Caco-2 (cell line): ENCODE measurements around the gene MROH2B. TPM values are rescaled to one million over a fixed set of nuclear protein-coding genes. Genes with fewer than 3 reads are reported as not detected.

ENCODE experiments used
- BruUV-seq: library from RNA; stranded (reverse); fragments of 400-500 nt; replicated peaks from 2 replicates; lab custom pipeline; 2021; lab: Mats Ljungman, UMichigan
- CTCF ChIA-PET: fragments of 300-600 bp; sonication (Branson Sonifier 250); formaldehyde crosslinking; loops from one replicate; lab custom pipeline; 2022; ENCODE audit warnings: antibody characterized with exemption; lab: Charles Lee
- POLR2A ChIA-PET: fragments of 300-600 bp; sonication (Branson Sonifier 250); formaldehyde crosslinking; loops from one replicate; lab custom pipeline; 2022; ENCODE audit warnings: antibody characterized with exemption; lab: Charles Lee
- DNase-seq, 2 experiments: peaks; one replicate each; pipeline versions ENCODE4 v3.0.0 to v3.0.0-alpha.2; 2020 to 2022
- H3K27me3 ChIP-seq: replicated peaks from 2 replicates; pipeline ENCODE4 v1.6.0; 2011; ENCODE audit warnings: low read length; ENCODE audit not compliant: control insufficient read depth, insufficient read depth
- H3K36me3 ChIP-seq: 2 replicates; pipeline ENCODE4 v1.5.1; 2011; ENCODE audit warnings: low read length; ENCODE audit not compliant: control insufficient read depth, insufficient read depth
- H3K4me1 ChIP-seq: fragments of 250-450 bp; sonication (Bioruptor Pico); 2 replicates; pipeline ENCODE4 v1.5.1; 2020; ENCODE audit warnings: mild to moderate bottlenecking
- H3K4me3 ChIP-seq: 2 replicates; pipeline ENCODE4 v1.5.1; 2011; ENCODE audit warnings: low read depth, mild to moderate bottlenecking, control low read depth, low read length
- H3K9me3 ChIP-seq: fragments of 250-450 bp; sonication (Bioruptor Pico); 2 replicates; pipeline ENCODE4 v1.5.1; 2020; ENCODE audit warnings: mild to moderate bottlenecking, moderate library complexity
- H3K27ac Mint-ChIP-seq: one replicate; pipeline ENCODE4 v1.8.0; 2022; ENCODE audit warnings: mixed read lengths; ENCODE audit not compliant: unreplicated experiment
- H3K27me3 Mint-ChIP-seq: one replicate; pipeline ENCODE4 v1.8.0; 2022; ENCODE audit warnings: mixed read lengths; ENCODE audit not compliant: insufficient read depth, unreplicated experiment
- H3K36me3 Mint-ChIP-seq: one replicate; pipeline ENCODE4 v1.8.0; 2022; ENCODE audit warnings: mild to moderate bottlenecking, mixed read lengths; ENCODE audit not compliant: insufficient read depth, unreplicated experiment
- H3K4me1 Mint-ChIP-seq: one replicate; pipeline ENCODE4 v1.8.0; 2022; ENCODE audit warnings: low read depth, mixed read lengths; ENCODE audit not compliant: unreplicated experiment
- H3K4me3 Mint-ChIP-seq: one replicate; pipeline ENCODE4 v1.8.0; 2022; ENCODE audit warnings: mild to moderate bottlenecking, moderate library complexity, mixed read lengths; ENCODE audit not compliant: unreplicated experiment
- H3K9me3 Mint-ChIP-seq: one replicate; pipeline ENCODE4 v1.8.0; 2022; ENCODE audit warnings: mixed read lengths; ENCODE audit not compliant: unreplicated experiment
- intact Hi-C: fragments of 100-400 bp; cut with micrococcal nuclease; formaldehyde crosslinking; loops from one replicate; pipeline ENCODE4 v1.10.0; 2022; ENCODE audit not compliant: unreplicated experiment
- total RNA-seq: library from RNA; stranded (reverse); gene quantifications from 2 replicates; pipeline ENCODE4 v1.2.3, GENCODE V29; 2022
- TF ChIP-seq, protein P1 (sequence below), 2 experiments: fragments of 200-600 bp in 1 of 2; IDR thresholded peaks; 1 replicate in 1 of 2; 2 replicates in 1 of 2; pipeline versions ENCODE4 v1.5.1 to v1.8.0; 2011 to 2022; ENCODE audit warnings: antibody characterized with exemption in 1 of 2, control low read depth in 1 of 2, inconsistent platforms in 1 of 2, low read depth in 1 of 2, low read length in 1 of 2, mild to moderate bottlenecking in 1 of 2, moderate library complexity in 1 of 2; ENCODE audit not compliant: insufficient read depth in 1 of 2, severe bottlenecking in 1 of 2, unreplicated experiment in 1 of 2

The MROH2B gene
- total RNA-seq, 1 experiment from 2014 or later: not detected

DNA sequence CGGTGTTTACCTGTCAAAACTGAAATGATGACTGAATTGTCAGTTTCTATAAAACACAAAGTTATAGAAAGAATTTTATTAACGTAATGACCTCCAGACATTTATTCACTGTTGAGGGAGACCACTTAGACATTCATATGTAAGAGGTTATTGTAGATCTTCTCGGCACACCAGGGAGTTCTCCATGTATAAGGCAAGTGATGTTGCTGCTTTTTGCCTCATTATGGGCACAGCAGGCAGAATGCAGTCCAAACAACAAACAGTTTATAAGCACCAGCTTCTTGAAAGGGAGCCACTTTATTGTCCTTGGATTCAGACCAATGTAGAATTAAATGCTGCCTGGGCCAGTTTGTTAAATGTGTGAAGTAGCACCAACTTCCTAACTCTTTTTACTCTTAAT is 95.1 kb downstream of the MROH2B start:
- H3K9me3 Mint-ChIP-seq: no peaks in the 10 kb centered on the region
- CTCF ChIA-PET: no interaction called here
- DNase-seq: no peak
- no peaks in the 10 kb centered on the region for H3K27me3 ChIP-seq
- POLR2A ChIA-PET: no interaction called here
- TF ChIP-seq, protein P1, sequence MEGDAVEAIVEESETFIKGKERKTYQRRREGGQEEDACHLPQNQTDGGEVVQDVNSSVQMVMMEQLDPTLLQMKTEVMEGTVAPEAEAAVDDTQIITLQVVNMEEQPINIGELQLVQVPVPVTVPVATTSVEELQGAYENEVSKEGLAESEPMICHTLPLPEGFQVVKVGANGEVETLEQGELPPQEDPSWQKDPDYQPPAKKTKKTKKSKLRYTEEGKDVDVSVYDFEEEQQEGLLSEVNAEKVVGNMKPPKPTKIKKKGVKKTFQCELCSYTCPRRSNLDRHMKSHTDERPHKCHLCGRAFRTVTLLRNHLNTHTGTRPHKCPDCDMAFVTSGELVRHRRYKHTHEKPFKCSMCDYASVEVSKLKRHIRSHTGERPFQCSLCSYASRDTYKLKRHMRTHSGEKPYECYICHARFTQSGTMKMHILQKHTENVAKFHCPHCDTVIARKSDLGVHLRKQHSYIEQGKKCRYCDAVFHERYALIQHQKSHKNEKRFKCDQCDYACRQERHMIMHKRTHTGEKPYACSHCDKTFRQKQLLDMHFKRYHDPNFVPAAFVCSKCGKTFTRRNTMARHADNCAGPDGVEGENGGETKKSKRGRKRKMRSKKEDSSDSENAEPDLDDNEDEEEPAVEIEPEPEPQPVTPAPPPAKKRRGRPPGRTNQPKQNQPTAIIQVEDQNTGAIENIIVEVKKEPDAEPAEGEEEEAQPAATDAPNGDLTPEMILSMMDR (IDR thresholded peaks at IDR 0.05; ENCODE audit: insufficient read depth in 1 of 2, low read depth in 1 of 2, low read length in 1 of 2, severe bottlenecking in 1 of 2, unreplicated experiment in 1 of 2): no peak
- H3K27me3 Mint-ChIP-seq: peaks cover 8% of the 10 kb centered on the region
- H3K9me3 ChIP-seq: no peaks in the 10 kb centered on the region
- BruUV-seq: no TSS peak
- H3K4me3 Mint-ChIP-seq: no peak overlapping the region
- H3K27ac Mint-ChIP-seq: no peak overlapping the region
- no peaks in the 10 kb centered on the region for H3K36me3 Mint-ChIP-seq
- no peaks in the 10 kb centered on the region for H3K4me1 ChIP-seq
- H3K4me1 Mint-ChIP-seq: no peaks in the 10 kb centered on the region
- H3K4me3 ChIP-seq: no peak overlapping the region
- no peaks in the 10 kb centered on the region for H3K36me3 ChIP-seq
- intact Hi-C loops: no loop called here

DNA sequence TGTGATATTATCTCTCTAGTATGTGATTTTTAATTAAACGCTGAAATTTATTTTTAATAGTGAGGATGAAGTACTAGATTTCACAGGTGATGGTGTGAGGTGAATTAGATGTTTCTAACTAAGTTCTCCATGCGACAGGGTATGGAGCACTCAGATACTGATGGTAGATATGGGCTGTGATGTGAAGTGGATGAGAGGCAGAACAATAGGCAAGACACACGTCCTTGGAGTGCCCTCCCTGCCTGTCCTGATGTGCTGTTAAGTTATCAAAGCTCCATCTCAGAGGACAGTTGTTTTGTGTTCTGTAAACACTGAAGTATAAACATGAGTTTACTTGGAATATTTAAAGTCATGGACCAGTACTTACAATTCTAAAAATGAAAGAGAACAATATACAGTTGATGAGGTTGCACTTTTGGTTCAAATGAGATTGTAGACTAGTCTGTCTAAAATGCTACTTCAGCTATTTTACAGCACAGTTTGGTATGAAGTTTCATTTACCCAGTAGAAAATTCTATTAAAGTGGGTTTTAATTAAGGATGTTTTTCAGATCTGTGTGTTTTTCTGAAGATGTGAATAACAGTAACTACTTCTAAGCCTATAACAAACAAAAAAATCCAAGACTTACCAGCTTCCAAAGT is 97.7 kb downstream of the MROH2B start:
- Histone ChIP-seq H3K4me3 (no peak overlapping the region), H3K27me3 (no peaks in the 10 kb centered on the region), H3K4me1 (no peaks in the 10 kb centered on the region), H3K9me3 (no peaks in the 10 kb centered on the region), H3K36me3 (no peaks in the 10 kb centered on the region)
- Mint-ChIP-seq H3K27me3 (peaks cover 3% of the 10 kb centered on the region), H3K4me1 (no peaks in the 10 kb centered on the region), H3K9me3 (no peaks in the 10 kb centered on the region), H3K4me3 (no peak overlapping the region), H3K36me3 (no peaks in the 10 kb centered on the region), H3K27ac (no peak overlapping the region)
- ChIA-PET CTCF (no interaction called here), POLR2A (no interaction called here)
- intact Hi-C loops: no loop called here
- DNase-seq: no peak
- BruUV-seq: no TSS peak
- TF ChIP-seq, protein P1 (IDR thresholded peaks at IDR 0.05; ENCODE audit: insufficient read depth in 1 of 2, low read depth in 1 of 2, low read length in 1 of 2, severe bottlenecking in 1 of 2, unreplicated experiment in 1 of 2): no peak

DNA sequence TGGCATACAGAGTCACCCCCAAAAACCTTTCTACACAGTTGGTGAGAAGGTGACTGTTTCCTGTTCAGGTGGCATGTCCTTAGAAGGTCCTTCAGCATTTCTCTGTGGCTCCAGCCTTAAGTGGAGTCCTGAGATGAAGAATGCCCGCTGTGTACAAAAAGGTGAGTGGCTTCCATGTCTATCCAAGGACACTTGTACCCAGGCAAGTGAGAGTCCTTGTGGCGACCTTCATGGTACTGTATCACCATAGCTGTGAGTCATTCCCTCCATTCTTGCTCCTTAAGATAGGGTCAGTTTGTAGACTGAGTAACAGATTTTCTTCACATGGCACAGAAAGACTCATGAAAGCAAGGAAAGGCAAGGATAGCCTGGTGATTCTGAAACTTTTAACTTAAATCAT is 98.7 kb downstream of the MROH2B start:
- no peak overlapping the region for H3K27ac Mint-ChIP-seq
- ChIA-PET CTCF (no interaction called here), POLR2A (no interaction called here)
- H3K4me3 Mint-ChIP-seq: no peak overlapping the region
- peaks cover 3% of the 10 kb centered on the region for H3K27me3 Mint-ChIP-seq
- H3K4me1 Mint-ChIP-seq: no peaks in the 10 kb centered on the region
- Histone ChIP-seq H3K36me3 (no peaks in the 10 kb centered on the region), H3K4me3 (no peak overlapping the region), H3K27me3 (no peaks in the 10 kb centered on the region), H3K4me1 (no peaks in the 10 kb centered on the region), H3K9me3 (no peaks in the 10 kb centered on the region)
- DNase-seq: no peak
- intact Hi-C loops: no loop called here
- H3K9me3 Mint-ChIP-seq: no peaks in the 10 kb centered on the region
- no TSS peak for BruUV-seq
- no peaks in the 10 kb centered on the region for H3K36me3 Mint-ChIP-seq
- TF ChIP-seq, protein P1 (IDR thresholded peaks at IDR 0.05; ENCODE audit: insufficient read depth in 1 of 2, low read depth in 1 of 2, low read length in 1 of 2, severe bottlenecking in 1 of 2, unreplicated experiment in 1 of 2): no peak
